ENCODE data around the gene TRIM61.

DNA sequence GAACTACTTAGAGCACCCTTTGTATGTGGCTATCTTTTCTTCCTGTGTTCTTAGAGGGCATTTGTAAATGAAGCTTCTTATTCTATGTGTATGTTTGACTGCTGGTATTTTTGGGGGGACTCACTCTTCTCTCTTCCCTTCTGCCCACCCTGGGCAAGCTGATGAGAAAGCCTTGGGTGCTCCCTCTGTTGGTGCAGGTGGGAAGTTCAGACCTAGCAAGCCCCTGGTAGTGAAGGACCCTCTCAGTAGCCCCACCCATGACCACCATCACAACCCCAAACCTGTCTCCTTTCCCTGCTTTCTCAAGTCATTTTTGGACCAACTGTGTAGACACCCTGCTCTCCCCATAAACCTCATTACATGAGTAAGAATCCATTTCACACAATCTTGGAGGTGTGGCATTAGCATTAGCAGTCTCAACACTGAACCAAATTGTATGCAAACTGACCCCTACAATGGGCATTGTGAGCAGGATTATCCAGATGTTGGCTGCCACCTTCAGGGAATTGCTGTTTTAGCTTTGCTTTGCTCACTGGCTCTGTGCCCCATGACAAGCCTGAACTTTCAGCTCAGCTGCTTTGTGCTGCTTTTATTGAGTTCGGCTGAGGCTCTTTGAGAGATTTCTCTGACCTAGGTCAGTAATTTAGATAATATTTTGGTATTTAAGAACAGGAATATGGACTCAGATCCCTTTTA, 27.9 kb downstream of the TRIM61 start:
- TF ChIP-seq, protein P1, sequence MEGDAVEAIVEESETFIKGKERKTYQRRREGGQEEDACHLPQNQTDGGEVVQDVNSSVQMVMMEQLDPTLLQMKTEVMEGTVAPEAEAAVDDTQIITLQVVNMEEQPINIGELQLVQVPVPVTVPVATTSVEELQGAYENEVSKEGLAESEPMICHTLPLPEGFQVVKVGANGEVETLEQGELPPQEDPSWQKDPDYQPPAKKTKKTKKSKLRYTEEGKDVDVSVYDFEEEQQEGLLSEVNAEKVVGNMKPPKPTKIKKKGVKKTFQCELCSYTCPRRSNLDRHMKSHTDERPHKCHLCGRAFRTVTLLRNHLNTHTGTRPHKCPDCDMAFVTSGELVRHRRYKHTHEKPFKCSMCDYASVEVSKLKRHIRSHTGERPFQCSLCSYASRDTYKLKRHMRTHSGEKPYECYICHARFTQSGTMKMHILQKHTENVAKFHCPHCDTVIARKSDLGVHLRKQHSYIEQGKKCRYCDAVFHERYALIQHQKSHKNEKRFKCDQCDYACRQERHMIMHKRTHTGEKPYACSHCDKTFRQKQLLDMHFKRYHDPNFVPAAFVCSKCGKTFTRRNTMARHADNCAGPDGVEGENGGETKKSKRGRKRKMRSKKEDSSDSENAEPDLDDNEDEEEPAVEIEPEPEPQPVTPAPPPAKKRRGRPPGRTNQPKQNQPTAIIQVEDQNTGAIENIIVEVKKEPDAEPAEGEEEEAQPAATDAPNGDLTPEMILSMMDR (IDR thresholded peaks at IDR 0.05) = no peak
- TF ChIP-seq POLR2A (IDR thresholded peaks at IDR 0.05) = no peak
